A673 (cell line): Measurements from ENCODE around the gene NEU4.

Source experiments
- EZH2 ChIP-seq: fragments of 200-600 bp; sonication (generic); IDR thresholded peaks from 2 replicates; pipeline ENCODE4 v1.6.1; 2017; ENCODE audit warnings: borderline replicate concordance, low read depth, mild to moderate bottlenecking, mixed read lengths, antibody characterized with exemption, low read length; ENCODE audit not compliant: poor library complexity, severe bottlenecking
- TF ChIP-seq, protein P1 (sequence below): fragments of 300-800, 200-600 bp; sonication (generic); conservative IDR thresholded peaks from 2 replicates; pipeline ENCODE4 v1.5.1; 2017; ENCODE audit warnings: low read depth, mild to moderate bottlenecking, antibody characterized with exemption, low read length, moderate library complexity, mixed read lengths

GRCh38 chr2:241835611-241836010 is 26.6 kb downstream of the NEU4 start:
- TF ChIP-seq, protein P1, sequence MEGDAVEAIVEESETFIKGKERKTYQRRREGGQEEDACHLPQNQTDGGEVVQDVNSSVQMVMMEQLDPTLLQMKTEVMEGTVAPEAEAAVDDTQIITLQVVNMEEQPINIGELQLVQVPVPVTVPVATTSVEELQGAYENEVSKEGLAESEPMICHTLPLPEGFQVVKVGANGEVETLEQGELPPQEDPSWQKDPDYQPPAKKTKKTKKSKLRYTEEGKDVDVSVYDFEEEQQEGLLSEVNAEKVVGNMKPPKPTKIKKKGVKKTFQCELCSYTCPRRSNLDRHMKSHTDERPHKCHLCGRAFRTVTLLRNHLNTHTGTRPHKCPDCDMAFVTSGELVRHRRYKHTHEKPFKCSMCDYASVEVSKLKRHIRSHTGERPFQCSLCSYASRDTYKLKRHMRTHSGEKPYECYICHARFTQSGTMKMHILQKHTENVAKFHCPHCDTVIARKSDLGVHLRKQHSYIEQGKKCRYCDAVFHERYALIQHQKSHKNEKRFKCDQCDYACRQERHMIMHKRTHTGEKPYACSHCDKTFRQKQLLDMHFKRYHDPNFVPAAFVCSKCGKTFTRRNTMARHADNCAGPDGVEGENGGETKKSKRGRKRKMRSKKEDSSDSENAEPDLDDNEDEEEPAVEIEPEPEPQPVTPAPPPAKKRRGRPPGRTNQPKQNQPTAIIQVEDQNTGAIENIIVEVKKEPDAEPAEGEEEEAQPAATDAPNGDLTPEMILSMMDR: no peak
- TF ChIP-seq EZH2: no peak
